HK-2 (cell line): ENCODE measurements around the gene MYB.

Experiments
- DNase-seq: peaks from one replicate; pipeline ENCODE4 v3.0.0-alpha.2; 2018; ENCODE audit not compliant: unreplicated experiment

MYB gene

DNA sequence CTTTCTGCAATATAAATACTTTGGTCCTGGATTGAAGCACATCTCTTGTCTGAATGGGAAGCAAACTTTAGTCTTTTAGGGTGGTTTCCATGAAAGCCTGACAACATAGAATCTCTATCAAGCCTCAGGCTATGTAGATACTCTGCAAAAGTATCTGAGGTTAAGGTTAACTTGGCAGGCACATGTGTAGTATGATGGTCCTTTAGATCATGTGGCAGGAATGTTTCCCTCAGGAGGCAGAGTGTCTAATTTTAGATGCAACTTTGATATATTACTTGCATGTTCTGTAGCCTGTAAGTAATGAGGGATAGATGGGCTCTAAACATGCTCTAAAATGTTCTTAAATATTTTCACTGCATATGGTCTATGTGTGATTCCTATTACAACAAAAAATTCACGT lies 8.2 kb downstream of the MYB start:
- DNase-seq = no peak

DNA sequence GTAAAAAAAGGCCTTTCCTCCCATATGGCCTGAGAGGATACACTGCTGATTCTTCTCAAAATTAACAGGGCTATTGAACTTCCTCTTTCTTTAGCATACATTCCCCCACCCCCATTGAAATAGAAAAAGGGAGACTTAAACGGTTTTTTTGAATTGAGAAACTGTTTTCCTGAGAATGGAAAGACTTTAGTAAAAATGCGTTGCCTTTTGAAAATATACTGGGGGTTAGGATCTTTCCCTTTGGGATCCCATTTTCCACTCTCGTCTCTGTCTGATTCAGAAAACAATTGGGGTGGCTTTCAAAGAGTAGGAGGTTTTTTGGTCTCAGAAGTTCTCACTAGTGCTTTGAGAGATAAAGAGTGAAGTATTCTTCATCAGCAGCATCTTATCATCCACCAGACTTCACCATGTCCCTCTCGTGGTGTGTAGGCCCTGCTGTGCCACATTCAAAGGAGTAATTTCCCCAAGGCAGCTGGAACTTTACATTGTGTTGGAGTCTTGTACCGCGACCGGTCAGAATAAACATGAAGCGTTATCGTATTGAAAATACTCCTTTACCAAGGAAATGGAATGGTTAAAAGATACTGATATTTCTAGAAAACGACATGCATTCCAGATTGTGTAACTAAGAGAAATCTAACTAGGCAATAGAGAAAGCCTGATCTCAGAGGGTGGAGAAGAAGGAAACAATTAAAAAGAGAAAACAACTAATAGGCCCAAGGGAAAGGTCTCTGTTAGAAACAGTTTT lies 10.6 kb downstream of the MYB start:
- no peak for DNase-seq

DNA sequence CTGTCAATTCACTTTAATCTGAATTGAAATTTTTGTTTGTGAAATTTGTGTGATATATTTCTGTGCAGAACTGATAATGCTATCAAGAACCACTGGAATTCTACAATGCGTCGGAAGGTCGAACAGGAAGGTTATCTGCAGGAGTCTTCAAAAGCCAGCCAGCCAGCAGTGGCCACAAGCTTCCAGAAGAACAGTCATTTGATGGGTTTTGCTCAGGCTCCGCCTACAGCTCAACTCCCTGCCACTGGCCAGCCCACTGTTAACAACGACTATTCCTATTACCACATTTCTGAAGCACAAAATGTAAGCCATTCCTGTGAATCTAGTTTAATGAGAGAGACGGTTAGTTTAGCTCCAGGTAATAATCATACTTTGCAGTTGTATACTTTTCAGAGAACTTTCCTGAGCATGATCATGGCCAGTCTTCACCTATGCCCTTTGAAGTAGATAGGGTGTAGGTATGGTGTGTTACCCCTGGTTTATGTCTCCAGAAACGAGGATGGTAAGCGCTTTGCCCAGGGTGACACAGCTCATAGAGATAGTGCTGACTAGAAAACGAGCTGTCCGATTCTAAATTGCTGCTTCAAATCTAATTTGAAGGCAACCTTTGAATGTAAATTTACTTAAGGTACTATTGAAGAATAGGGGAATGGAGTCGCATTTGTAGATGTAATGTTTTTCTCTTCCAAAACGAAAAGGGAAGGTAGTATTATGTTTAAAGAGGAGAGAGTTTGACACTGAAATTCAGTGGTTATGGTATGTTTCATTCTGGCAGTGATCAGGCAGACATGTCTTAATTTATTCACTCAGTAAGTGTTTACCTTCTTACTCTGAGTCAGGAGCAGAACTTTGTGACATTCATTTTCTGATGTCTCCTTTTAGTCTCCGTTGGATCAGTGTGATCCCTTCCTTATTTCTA lies 11.4 kb downstream of the MYB start:
- DNase-seq = no peak

DNA sequence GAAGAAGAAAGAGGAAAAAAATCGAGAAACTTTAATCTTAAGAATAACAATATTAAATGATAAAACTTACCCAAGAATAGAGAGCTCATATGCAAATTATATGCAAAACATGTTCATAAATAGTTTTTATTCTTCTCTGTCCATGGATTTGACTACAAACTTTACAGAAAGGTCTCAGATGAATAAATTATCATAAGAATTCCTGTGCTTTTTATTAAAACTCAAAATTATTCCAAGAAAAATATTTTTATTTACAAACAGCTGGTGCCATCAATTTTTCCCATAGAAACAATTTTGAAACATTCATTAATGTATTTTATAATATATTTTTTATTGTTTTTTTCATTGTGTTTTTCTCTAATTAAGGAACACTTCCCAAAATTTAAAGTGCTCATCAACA lies 12.1 kb downstream of the MYB start:
- DNase-seq = no peak

DNA sequence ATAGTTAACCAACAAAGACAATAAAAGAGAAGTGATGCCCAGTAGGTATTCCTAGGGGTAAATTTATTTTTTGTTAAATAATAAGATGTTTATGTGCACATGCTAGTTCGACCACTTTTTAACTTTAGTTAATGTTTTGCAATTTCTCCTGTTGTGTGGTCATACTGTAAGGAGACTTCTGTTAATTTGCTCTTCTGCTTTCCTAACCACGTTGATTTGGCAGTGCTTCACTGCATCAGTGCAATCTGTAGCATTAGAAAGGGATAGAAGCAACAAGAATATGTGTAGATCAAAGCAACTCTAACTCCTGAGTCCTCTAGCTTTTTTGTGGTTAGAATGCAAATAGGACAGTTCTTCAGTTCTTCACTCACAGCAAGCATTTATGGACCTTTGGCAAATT lies 13.9 kb downstream of the MYB start:
- DNase-seq = no peak

DNA sequence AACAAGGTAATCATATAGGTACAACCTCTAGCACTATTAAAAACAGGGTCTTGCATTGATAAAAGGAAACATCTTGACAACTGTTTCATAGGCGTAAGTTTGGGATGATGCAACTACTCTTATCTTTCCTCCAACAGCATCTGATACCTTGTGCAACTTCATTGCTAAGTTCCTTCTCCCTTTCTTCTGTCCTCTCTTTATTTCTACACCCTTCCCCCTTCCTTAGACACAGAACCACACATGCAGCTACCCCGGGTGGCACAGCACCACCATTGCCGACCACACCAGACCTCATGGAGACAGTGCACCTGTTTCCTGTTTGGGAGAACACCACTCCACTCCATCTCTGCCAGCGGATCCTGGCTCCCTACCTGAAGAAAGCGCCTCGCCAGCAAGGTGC lies 14.4 kb downstream of the MYB start:
- no peak for DNase-seq

DNA sequence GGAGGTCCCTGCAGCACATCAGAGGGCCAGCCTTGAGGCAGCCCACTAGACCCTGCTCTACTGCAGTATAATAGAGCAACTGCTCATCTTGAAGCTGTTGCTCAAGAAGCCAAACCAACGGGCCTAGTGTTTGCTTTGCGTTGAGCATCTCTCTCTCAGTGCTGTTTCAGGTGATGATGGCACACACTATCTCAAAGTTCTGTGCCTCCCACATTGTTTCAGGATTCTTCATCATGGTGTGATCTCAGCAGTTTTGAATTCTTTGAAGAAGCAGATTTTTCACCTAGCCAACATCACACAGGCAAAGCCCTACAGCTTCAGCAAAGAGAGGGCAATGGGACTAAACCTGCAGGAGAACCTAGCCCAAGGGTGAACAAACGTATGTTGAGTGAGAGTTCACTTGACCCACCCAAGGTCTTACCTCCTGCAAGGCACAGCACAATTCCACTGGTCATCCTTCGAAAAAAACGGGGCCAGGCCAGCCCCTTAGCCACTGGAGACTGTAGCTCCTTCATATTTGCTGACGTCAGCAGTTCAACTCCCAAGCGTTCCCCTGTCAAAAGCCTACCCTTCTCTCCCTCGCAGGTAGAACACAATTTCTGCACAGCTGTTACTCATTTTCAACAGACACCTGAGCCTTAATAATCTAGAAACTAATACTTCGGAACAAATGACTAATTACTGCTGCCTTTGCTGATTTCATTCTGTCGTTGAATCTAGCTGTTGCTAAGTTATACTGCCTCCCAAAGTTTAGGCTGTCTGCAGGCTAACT lies 15.8 kb downstream of the MYB start:
- DNase-seq = no peak

DNA sequence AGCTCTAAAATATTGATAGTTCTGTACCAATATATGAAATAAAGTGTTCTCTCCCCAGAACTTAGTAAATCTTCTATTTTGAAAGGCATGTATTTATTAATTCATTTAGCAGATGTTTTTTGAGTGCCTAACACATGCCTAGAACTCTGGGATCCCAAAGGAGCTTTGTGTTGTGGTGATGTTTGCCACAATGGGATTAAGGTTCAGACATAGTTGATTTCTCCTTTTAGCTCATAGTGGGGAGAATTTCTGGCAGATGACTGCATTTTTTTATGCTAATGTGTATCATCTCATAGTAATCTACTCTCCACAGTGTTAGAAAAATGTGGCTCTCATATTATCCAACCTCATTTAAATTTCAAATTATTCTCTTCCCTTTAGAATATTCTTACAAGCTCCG lies 21.7 kb downstream of the MYB start:
- no peak for DNase-seq

DNA sequence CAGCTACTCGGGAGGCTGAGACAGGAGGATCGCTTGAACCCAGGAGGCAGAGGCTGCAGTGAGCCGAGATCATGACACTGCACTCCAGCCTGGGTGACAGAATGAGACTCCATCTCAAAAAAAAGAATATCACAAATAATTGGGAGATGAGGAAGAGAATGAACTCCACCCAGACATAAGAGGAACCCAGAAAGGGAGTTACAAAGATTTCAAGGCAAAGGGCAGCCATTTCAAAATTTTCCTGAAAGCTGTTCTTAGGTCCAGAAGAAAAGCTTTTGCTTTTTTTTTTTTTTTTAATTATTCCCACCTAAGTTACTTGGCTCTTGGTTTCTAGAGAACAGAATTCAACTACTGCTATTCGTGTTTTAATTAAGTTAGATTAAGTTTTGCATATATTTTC lies 23.8 kb downstream of the MYB start:
- DNase-seq = no peak

DNA sequence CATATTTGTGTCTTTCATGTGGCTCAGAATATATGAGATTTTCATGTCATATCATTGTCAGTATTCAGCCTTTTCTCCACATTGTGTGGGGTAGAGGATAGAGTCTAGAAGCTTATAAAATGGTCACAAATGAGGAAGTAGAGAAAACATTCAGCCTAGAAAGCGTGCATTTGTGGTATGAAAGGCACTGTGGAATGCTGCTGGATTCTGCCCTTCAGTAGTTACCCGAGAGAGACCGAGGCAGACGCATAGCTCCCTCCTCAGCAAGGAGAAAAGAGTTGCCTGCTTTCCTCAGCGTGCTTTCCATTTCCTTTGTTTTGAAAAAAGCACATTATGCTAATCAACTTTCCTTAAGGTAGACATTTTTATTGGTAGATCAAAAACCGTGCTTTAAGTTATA lies 28.7 kb downstream of the MYB start:
- DNase-seq = no peak

DNA sequence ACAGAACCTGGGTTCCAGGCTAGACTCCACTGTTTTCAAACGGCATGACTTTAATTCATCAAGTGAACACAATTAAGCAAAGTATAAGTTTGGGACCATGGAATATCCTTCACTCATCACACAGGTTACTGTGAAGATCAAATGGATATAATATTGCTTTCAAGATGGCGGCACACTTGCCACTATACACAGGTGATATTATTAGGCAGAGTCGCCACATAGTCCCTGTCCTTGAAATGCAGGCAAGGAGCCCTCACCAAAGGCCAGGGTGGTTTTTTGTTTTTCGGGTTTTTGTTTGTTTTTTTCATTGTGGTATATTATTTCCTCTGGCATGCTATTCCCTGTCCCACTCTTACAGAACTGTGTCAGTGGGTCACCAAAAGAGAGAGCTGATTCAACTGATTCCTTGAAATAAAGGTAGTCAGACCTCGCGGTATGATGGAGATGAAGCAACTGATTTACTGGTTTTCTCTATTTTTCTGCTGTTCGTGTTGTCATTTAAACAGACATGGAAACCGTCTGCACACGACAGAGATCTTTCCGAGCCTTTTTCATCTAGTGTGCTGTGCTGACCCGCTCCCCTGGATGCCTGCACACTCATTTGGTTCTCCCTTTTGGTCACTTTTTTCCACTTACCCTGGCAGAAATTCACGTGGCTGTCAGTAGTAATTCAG lies 29.7 kb downstream of the MYB start:
- DNase-seq = no peak

DNA sequence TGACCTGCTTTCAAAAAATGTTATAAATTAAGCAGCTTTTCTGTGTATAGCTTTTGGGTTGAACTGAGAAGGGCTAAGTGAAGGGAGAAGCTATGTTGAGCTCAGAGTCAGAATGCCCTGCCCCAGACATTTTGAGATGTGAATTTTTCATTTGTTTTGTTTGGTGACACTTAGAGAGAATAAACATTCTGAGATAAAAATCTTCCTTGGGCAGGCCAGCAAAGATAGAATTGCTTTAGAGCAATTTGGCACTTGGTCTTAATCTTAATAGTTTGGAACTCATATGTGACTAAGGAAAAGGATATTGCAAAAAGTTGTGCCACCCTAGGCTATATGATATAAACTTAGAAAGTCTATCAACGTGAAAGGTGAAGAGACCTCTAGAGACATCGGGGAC lies 30.2 kb downstream of the MYB start:
- no peak for DNase-seq

DNA sequence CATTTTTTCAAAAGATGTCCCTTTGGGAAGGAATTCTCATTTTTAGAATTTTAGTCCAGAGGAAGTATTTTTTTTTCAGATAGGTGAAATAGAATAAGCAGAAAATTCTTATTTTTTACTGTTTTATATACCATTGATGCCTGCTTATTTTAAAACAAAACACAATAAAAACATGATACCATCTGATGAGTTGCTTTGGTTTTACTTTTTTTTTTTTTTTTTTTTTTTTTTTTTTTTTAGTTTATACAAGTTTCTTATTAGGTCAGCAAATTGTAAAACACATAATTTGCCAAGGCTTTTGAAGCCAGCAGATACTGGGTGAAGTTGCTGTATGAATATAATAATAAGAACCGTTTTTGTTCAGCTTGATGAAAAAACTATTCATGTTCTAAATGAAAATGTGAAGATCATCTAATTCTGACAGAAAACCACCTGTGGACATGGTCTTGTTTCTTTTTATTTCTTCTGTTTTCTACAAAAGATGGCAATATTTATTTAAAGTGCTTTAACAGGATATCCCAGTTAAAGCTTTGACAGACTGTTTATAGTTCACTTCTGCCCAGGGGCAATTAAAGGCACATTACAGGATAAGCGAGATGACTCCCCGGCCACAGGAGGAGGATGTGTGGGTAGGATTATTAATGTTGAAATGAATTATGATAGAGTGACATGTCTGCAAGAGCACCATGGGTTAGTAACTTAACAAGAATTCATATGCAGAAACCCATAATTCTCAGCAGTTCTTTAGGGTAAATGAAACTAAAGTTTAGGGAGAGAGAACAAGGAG lies 31.1 kb downstream of the MYB start:
- no peak for DNase-seq

DNA sequence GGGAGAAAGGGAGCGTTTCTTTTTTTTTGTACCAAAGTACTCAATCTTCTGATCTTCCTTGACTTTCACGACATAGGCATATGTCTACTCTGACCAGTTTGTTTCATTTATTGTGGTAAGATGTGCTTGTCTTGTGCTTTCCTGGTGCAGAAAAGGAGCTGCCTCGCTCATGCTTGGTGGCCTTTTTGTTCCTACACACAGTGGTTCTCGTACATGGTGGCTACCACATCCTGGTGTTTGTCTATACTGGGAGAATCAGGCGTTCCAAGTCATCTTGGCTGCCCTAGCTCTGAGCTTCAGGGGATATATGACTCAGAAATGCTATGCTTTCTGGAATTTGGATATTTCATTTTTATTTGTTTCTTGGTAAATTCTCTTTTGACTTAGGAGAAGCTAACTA lies 31.8 kb downstream of the MYB start:
- DNase-seq = no peak

DNA sequence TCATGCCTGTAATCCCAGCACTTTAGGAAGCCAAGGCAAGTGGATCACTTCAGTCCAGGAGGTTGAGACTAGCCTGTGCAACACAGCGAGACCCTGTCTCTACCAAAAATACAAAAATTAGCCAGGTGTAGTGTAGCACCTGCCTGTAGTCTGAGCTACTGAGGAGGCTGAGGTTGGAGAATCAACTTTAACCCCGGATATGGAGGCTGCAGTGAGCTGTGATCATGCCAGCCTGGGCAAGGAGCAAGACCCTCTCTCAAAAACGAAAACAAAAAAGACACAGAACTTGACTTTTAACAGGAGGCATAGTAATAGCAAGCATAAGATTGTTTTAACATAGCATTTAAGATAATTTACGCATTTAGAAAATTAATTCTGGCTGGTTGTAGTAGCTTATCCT lies 32.5 kb downstream of the MYB start:
- DNase-seq = no peak

DNA sequence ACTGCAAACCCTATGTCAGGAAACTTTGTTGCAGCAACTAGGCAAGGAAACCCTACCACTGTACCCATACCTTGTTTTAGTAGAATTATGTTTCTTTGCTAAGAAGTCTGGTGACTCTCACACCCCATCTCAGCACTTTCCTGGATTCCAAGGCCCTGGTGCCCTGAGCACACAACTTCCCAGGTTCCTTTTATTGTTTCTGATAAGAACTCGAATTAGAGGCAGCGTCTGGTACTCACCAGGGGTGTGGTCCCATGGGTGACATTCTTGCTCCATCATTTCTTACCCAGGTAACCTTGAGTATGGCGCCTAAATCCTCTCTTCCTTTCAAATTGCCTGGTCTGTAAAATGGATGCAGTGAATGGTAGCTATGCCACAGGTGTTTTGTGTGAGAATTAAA lies 34.1 kb downstream of the MYB start:
- DNase-seq = no peak

DNA sequence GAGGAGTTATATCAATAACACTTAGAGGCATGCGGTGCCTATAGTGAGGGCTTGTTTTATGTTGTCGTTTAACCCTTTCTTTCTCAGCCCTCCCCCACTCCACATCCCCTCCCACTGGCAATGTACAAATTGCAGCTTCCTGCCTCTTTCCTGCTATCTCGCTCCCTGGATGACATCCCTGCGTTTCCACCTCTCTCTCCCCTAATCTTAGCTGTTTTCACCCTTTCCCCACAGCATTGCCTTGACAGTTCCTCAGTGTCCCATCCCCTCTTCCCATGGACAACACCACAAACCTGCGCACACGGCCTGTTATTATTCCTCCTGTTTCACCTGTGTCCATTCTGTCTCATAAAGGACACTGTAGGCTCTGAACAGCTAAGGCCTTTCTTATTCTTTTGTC lies 34.5 kb downstream of the MYB start:
- no peak for DNase-seq

DNA sequence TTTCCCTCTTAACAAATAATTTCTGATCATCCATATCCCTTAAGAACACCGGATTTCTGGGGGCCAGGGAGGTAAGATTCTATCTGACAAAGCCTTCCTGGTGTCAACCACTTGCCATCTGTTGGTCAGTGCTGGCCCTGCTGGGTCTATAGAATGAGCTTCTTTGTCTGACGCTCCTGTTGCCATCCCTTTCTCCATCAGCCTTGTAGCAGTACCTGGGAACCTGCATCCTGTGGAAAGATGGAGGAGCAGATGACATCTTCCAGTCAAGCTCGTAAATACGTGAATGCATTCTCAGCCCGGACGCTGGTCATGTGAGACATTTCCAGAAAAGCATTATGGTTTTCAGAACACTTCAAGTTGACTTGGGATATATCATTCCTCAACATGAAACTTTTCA lies 36.6 kb downstream of the MYB start:
- no peak for DNase-seq

DNA sequence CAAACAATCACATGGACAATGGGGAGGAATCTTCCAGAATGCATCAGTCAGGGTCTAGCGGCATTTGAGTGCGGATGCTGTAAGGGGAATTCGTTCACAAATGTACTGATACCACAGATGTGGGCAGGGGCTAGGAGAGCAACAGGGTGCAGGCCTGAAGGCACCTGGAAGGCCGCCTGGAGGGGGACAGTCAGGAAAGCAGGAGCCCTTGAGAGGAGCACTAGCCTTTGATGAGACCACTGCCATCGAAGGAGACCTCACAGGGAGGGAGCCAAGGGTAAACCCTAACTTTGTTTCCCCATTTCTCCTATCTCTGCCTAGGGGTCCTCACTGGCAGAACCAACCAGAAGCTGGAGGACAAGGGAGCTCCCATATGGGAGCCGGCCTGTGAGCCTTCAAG lies 38.2 kb downstream of the MYB start:
- no peak for DNase-seq

DNA sequence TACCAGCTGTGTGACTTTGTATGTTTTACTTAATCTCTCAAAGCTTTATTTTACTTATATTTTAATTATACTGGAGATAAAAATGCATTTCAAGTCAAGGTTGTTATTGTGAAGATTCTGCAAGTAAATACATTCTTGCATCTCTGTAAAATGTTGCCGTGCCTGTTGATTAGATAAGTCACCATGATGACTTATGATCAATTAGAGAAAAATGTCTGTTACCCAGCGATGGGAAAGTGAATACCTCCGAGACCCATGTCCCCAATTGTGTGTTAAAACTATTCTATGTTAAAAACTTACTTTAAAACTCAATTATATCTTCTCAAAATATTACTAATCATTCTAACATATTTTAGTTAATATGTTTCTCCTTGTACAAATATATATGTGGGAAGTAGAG lies 39.9 kb downstream of the MYB start:
- no peak for DNase-seq

DNA sequence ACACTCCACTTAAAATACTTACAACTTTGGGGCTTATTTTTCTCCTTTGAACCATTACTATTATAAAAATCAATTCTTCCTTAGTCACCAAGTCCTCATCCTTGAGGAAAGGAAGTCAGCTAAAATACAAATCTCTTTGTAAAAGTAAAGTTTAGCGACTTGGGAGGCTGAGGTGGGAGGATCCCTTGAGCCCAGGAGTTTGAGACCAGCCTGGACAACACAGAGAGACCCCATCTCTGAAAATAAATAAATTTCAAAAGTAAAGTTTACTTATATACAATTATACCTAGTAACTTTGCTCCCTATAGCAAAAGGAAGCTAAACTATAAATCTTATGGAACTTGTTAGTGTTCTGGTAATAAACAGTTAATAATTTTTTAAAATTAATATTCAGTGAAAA lies 40.4 kb downstream of the MYB start:
- no peak for DNase-seq
